SU-DHL-6 (cell line): ENCODE measurements around the gene CHCHD5.

Experiments used
- H2AFZ ChIP-seq: fragments of 200-600 bp; sonication (generic); 2 replicates; pipeline ENCODE4 v1.6.1; 2014; ENCODE audit warnings: low read depth, mild to moderate bottlenecking, moderate library complexity, mixed read lengths, antibody characterized with exemption, low read length; ENCODE audit not compliant: severe bottlenecking
- H3F3A ChIP-seq: fragments of 200-600 bp; shearing (Covaris generic); 2 replicates; pipeline ENCODE4 v1.6.0; 2016; ENCODE audit warnings: antibody characterized with exemption, mild to moderate bottlenecking; ENCODE audit not compliant: insufficient read depth
- H3K27ac ChIP-seq: fragments of 200-600 bp; sonication (generic); 2 replicates; pipeline ENCODE4 v1.5.1; 2016; ENCODE audit warnings: low read depth, mild to moderate bottlenecking, low read length, moderate library complexity, mixed read lengths
- H3K27me3 ChIP-seq: fragments of 200-600 bp; sonication (generic), shearing (Covaris generic); 2 replicates; pipeline ENCODE4 v1.6.0; 2014; ENCODE audit warnings: mild to moderate bottlenecking, low read length
- H3K36me3 ChIP-seq: fragments of 200-600 bp; sonication (generic); 2 replicates; pipeline ENCODE4 v1.6.1; 2014; ENCODE audit warnings: mild to moderate bottlenecking, low read length, mixed read lengths
- H3K4me2 ChIP-seq: fragments of 300-600, 200-600 bp; shearing (Covaris generic), sonication (generic); 2 replicates; pipeline ENCODE4 v1.6.0; 2014; ENCODE audit warnings: low read length, low read depth, mild to moderate bottlenecking; ENCODE audit not compliant: poor library complexity, severe bottlenecking
- H3K4me3 ChIP-seq: fragments of 200-600 bp; sonication (generic); 2 replicates; pipeline ENCODE4 v1.5.1; 2014; ENCODE audit warnings: antibody characterized with exemption, low read length, mild to moderate bottlenecking, mixed read lengths; ENCODE audit not compliant: insufficient read depth, poor library complexity, severe bottlenecking
- H3K79me2 ChIP-seq: fragments of 200-600 bp; sonication (generic); 2 replicates; pipeline ENCODE4 v1.6.1; 2014; ENCODE audit warnings: mild to moderate bottlenecking, low read length, moderate library complexity; ENCODE audit not compliant: insufficient read depth
- H3K9ac ChIP-seq: fragments of 200-600 bp; sonication (generic); 2 replicates; pipeline ENCODE4 v1.7.0; 2014; ENCODE audit warnings: mild to moderate bottlenecking, low read length
- H3K9me2 ChIP-seq: fragments of 200-600 bp; sonication (generic); replicated peaks from 2 replicates; pipeline ENCODE4 v1.6.1; 2014; ENCODE audit warnings: low read length; ENCODE audit not compliant: insufficient read depth
- H3K9me3 ChIP-seq: fragments of 200-600 bp; sonication (generic); 2 replicates; pipeline ENCODE4 v1.6.1; 2014; ENCODE audit warnings: low read length, mixed read lengths; ENCODE audit not compliant: insufficient read depth
- H4K20me1 ChIP-seq: fragments of 200-600 bp; sonication (generic); 2 replicates; pipeline ENCODE4 v1.6.1; 2014; ENCODE audit warnings: low read depth, mild to moderate bottlenecking, antibody characterized with exemption, low read length, moderate library complexity, mixed read lengths
- EZH2phosphoT487 ChIP-seq: fragments of 200-600 bp; sonication (generic), shearing (Covaris generic); conservative IDR thresholded peaks from 2 replicates; pipeline ENCODE4 v1.6.1; 2018; ENCODE audit warnings: mild to moderate bottlenecking, antibody characterized with exemption, low read length, moderate library complexity, mixed read lengths
- TF ChIP-seq, protein P1 (sequence below): fragments of 200-600 bp; sonication (generic); IDR thresholded peaks from one replicate; pipeline ENCODE4 v1.5.1; 2017; ENCODE audit warnings: antibody characterized with exemption, mild to moderate bottlenecking, low read length, moderate library complexity; ENCODE audit not compliant: insufficient read depth, poor library complexity, severe bottlenecking

The CHCHD5 gene

DNA sequence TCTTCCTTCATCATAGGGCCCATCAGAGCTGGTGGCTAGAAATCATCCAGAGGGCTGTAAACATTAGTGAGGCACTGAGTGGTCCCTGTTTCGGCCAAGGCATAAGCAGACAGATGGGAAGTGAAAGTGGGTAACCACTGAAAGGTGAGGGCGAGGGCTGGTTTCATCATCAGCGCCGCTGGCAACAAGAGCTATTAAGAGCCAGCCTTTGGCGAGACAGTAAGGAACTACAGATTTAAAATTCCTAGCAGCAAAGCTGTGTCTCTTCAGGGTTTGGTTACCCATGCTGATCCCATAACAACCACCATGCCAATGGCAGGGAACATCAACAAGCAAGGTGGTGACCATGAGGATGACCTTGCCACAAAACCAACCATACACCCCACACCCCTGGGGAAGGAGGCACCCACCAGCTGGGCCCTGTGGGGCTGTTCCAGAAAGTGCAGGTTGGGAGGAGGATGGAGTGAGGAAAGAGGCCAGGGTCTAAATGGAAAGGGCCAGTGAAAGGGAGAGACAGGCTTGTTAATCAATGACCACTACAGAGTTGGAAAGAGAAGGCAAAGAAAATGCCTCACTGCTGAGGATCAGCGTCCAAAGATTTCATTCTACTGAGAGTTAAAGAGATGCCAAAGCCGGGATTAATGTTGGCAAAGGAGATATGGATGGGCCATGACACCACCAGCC is 52.3 kb downstream of the CHCHD5 start:
- H2AFZ ChIP-seq = no peak overlapping the region
- H3K79me2 ChIP-seq = no peaks in the 10 kb centered on the region
- H3K4me3 ChIP-seq = no peak overlapping the region
- H4K20me1 ChIP-seq = no peaks in the 10 kb centered on the region
- H3K27me3 ChIP-seq = no peaks in the 10 kb centered on the region
- TF ChIP-seq, protein P1, sequence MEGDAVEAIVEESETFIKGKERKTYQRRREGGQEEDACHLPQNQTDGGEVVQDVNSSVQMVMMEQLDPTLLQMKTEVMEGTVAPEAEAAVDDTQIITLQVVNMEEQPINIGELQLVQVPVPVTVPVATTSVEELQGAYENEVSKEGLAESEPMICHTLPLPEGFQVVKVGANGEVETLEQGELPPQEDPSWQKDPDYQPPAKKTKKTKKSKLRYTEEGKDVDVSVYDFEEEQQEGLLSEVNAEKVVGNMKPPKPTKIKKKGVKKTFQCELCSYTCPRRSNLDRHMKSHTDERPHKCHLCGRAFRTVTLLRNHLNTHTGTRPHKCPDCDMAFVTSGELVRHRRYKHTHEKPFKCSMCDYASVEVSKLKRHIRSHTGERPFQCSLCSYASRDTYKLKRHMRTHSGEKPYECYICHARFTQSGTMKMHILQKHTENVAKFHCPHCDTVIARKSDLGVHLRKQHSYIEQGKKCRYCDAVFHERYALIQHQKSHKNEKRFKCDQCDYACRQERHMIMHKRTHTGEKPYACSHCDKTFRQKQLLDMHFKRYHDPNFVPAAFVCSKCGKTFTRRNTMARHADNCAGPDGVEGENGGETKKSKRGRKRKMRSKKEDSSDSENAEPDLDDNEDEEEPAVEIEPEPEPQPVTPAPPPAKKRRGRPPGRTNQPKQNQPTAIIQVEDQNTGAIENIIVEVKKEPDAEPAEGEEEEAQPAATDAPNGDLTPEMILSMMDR = no peak
- TF ChIP-seq EZH2phosphoT487 = no peak
- no peaks in the 10 kb centered on the region for H3F3A ChIP-seq
- H3K4me2 ChIP-seq = no peak overlapping the region
- no peaks in the 10 kb centered on the region for H3K9me3 ChIP-seq
- H3K36me3 ChIP-seq = no peaks in the 10 kb centered on the region
- no peak overlapping the region for H3K27ac ChIP-seq
- H3K9me2 ChIP-seq = no peaks in the 10 kb centered on the region
- no peak overlapping the region for H3K9ac ChIP-seq

GRCh38 chr2:112637289-112637660 is 52.9 kb downstream of the CHCHD5 start:
- H2AFZ ChIP-seq = no peak overlapping the region
- H3K27me3 ChIP-seq = no peaks in the 10 kb centered on the region
- no peaks in the 10 kb centered on the region for H3K79me2 ChIP-seq
- H3K4me2 ChIP-seq = no peak overlapping the region
- no peak overlapping the region for H3K9ac ChIP-seq
- H3K4me3 ChIP-seq = no peak overlapping the region
- no peak for TF ChIP-seq EZH2phosphoT487
- TF ChIP-seq, protein P1 = no peak
- no peaks in the 10 kb centered on the region for H4K20me1 ChIP-seq
- H3K36me3 ChIP-seq = no peaks in the 10 kb centered on the region
- H3F3A ChIP-seq = no peaks in the 10 kb centered on the region
- H3K27ac ChIP-seq = no peak overlapping the region
- no peaks in the 10 kb centered on the region for H3K9me3 ChIP-seq
- H3K9me2 ChIP-seq = no peaks in the 10 kb centered on the region
